Endothelial cell of umbilical vein (primary cell): ENCODE results near the gene MDGA2.

ENCODE experiments used
- EZH2 ChIP-seq: IDR thresholded peaks from 2 replicates; pipeline ENCODE4 v1.6.1; 2012; ENCODE audit warnings: borderline replicate concordance, low read depth, mild to moderate bottlenecking, moderate library complexity, low read length, inconsistent platforms; ENCODE audit not compliant: severe bottlenecking
- TF ChIP-seq, protein P1 (sequence below), 2 donors: IDR thresholded peaks; 1 replicate in 1 of 2; 2 replicates in 1 of 2; pipeline ENCODE4 v1.5.1; 2011; ENCODE audit warnings: low read length in 2 of 2, mild to moderate bottlenecking in 2 of 2, moderate library complexity in 2 of 2, control low read depth in 1 of 2, inconsistent platforms in 1 of 2, low read depth in 1 of 2; ENCODE audit not compliant: insufficient read depth in 1 of 2; ENCODE audit errors: extremely low read depth in 1 of 2
- TF ChIP-seq, protein P2 (sequence below): IDR thresholded peaks from 2 replicates; pipeline ENCODE4 v1.6.1; 2011; ENCODE audit not compliant: insufficient read depth, insufficient read length

DNA sequence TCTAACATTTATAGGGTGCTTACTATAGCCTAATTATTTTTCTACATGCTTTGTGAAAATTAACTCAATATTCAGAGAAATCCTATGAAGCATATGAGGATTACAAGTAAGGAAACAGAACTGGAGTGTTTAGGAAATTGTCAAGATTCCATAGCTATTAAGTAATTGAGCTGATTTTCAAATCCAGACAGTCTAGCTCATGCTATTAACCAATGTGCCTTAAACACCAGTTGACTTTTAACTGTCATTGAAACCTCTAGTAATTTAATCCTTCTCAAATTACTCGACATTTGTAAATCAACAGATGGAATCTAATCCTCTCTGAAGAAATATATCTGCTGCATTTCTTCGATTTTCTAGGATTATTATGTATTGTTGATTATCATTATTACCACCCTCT, 488.9 kb downstream of the MDGA2 start:
- TF ChIP-seq, protein P1, sequence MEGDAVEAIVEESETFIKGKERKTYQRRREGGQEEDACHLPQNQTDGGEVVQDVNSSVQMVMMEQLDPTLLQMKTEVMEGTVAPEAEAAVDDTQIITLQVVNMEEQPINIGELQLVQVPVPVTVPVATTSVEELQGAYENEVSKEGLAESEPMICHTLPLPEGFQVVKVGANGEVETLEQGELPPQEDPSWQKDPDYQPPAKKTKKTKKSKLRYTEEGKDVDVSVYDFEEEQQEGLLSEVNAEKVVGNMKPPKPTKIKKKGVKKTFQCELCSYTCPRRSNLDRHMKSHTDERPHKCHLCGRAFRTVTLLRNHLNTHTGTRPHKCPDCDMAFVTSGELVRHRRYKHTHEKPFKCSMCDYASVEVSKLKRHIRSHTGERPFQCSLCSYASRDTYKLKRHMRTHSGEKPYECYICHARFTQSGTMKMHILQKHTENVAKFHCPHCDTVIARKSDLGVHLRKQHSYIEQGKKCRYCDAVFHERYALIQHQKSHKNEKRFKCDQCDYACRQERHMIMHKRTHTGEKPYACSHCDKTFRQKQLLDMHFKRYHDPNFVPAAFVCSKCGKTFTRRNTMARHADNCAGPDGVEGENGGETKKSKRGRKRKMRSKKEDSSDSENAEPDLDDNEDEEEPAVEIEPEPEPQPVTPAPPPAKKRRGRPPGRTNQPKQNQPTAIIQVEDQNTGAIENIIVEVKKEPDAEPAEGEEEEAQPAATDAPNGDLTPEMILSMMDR (IDR thresholded peaks at IDR 0.05; ENCODE audit: extremely low read depth in 1 of 2, insufficient read depth in 1 of 2, low read depth in 1 of 2, low read length in 2 of 2): no peak
- no peak for TF ChIP-seq EZH2
- TF ChIP-seq, protein P2, sequence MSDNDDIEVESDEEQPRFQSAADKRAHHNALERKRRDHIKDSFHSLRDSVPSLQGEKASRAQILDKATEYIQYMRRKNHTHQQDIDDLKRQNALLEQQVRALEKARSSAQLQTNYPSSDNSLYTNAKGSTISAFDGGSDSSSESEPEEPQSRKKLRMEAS: no peak
